BLaER1 treated with 17β-estradiol and CSF1 and Interleukin-3, amounts not matched to agents 10 nM and 100 nM (cell line): Measurements from ENCODE around the gene RAB40B.

Experiments used
- H3K27ac ChIP-seq, 11 experiments: shearing (Covaris generic); formaldehyde crosslinking; 2 replicates each; pipeline ENCODE4 v1.8.1; 2022
- H3K27me3 ChIP-seq, 11 experiments: shearing (Covaris generic); formaldehyde crosslinking; 2 replicates each; pipeline ENCODE4 v1.8.1; 2022
- H3K36me3 ChIP-seq, 11 experiments: shearing (Covaris generic); formaldehyde crosslinking; 2 replicates each; pipeline ENCODE4 v1.8.1; 2022
- H3K4me1 ChIP-seq, 10 experiments: shearing (Covaris generic); formaldehyde crosslinking; 2 replicates each; pipeline ENCODE4 v1.8.1; 2022
- H3K4me2 ChIP-seq, 11 experiments: shearing (Covaris generic); formaldehyde crosslinking; 2 replicates each; pipeline ENCODE4 v1.8.1; 2022
- H3K4me3 ChIP-seq, 10 experiments: shearing (Covaris generic); formaldehyde crosslinking; 2 replicates each; pipeline ENCODE4 v1.8.1; 2022
- H3K9ac ChIP-seq, 11 experiments: shearing (Covaris generic); formaldehyde crosslinking; 2 replicates each; pipeline ENCODE4 v1.8.1; 2022
- H3K9me3 ChIP-seq, 11 experiments: shearing (Covaris generic); formaldehyde crosslinking; replicated peaks in 1 of 11; 2 replicates each; pipeline ENCODE4 v1.8.1; 2022
- H4K20me1 ChIP-seq, 11 experiments: shearing (Covaris generic); formaldehyde crosslinking; 2 replicates each; pipeline ENCODE4 v1.8.1; 2022
- Cebpa-rat ChIP-seq, 11 experiments: shearing (Covaris generic); IDR thresholded peaks; 2 replicates each; pipeline ENCODE4 v1.8.1; 2022

Gene RAB40B

GRCh38 chr17:82662711-82663261 is 35.7 kb downstream of the RAB40B start:
- no peak overlapping the region for H3K27ac ChIP-seq
- peaks cover 5 to 55% (median 46%) of the 10 kb centered on the region in 10 experiments; a peak in 18 of 20 replicates for H3K4me1 ChIP-seq
- H3K4me2 ChIP-seq, result peak overlapping the region in 8 of 11 experiments; percentile 40 to 65 (median 60); a peak in 14 of 22 replicates
- no peaks in the 10 kb centered on the region for H3K9me3 ChIP-seq
- TF ChIP-seq Cebpa-rat (IDR thresholded peaks at IDR 0.05), result no peak
- peaks cover 0 to 22% (median 7%) of the 10 kb centered on the region in 11 experiments; a peak in 12 of 22 replicates for H3K27me3 ChIP-seq
- H4K20me1 ChIP-seq, result peaks cover 0 to 30% (median 0%) of the 10 kb centered on the region in 11 experiments; a peak in 4 of 22 replicates
- peaks cover 0 to 5% (median 0%) of the 10 kb centered on the region in 11 experiments; a peak in 2 of 22 replicates for H3K36me3 ChIP-seq
- no peak overlapping the region for H3K9ac ChIP-seq
- H3K4me3 ChIP-seq, result no peak overlapping the region

GRCh38 chr17:82661717-82662683 is 36.5 kb downstream of the RAB40B start:
- Histone ChIP-seq H3K9me3 (no peaks in the 10 kb centered on the region), H3K4me3 (no peak overlapping the region), H3K9ac (no peak overlapping the region), H3K4me2 (peak overlapping the region in 8 of 11 experiments; percentile 36 to 64 (median 60); a peak in 17 of 22 replicates), H3K36me3 (peaks cover 0 to 5% (median 0%) of the 10 kb centered on the region in 11 experiments; a peak in 2 of 22 replicates), H4K20me1 (peaks cover 0 to 24% (median 0%) of the 10 kb centered on the region in 11 experiments; a peak in 4 of 22 replicates), H3K27ac (no peak overlapping the region), H3K27me3 (peaks cover 0 to 22% (median 7%) of the 10 kb centered on the region in 11 experiments; a peak in 12 of 22 replicates), H3K4me1 (peaks cover 0 to 47% (median 38%) of the 10 kb centered on the region in 10 experiments; a peak in 16 of 20 replicates)
- TF ChIP-seq Cebpa-rat (IDR thresholded peaks at IDR 0.05), result no peak

- Histone ChIP-seq H3K27ac (no peak overlapping the region), H3K4me2 (no peak overlapping the region), H3K9ac (no peak overlapping the region), H3K9me3 (no peaks in the 10 kb centered on the region), H3K36me3 (peaks cover 0 to 5% (median 0%) of the 10 kb centered on the region in 11 experiments; a peak in 2 of 22 replicates), H3K4me1 (peaks cover 10 to 53% (median 46%) of the 10 kb centered on the region in 10 experiments), H4K20me1 (peaks cover 0 to 22% (median 0%) of the 10 kb centered on the region in 11 experiments; a peak in 4 of 22 replicates), H3K27me3 (peaks cover 0 to 22% (median 7%) of the 10 kb centered on the region in 11 experiments; a peak in 12 of 22 replicates), H3K4me3 (no peak overlapping the region)
- TF ChIP-seq Cebpa-rat (IDR thresholded peaks at IDR 0.05), result no peak
Observed at GRCh38 chr17:82659886-82660285, 38.6 kb downstream of the RAB40B start.

- TF ChIP-seq Cebpa-rat (IDR thresholded peaks at IDR 0.05), result no peak
- H3K27ac ChIP-seq, result no peak overlapping the region
- H3K36me3 ChIP-seq, result peaks cover 0 to 5% (median 0%) of the 10 kb centered on the region in 11 experiments; a peak in 2 of 22 replicates
- peaks cover 0 to 22% (median 7%) of the 10 kb centered on the region in 11 experiments; a peak in 12 of 22 replicates for H3K27me3 ChIP-seq
- no peak overlapping the region for H3K9ac ChIP-seq
- no peaks in the 10 kb centered on the region for H3K9me3 ChIP-seq
- peaks cover 20 to 53% (median 46%) of the 10 kb centered on the region in 10 experiments for H3K4me1 ChIP-seq
- H3K4me3 ChIP-seq, result no peak overlapping the region
- H3K4me2 ChIP-seq, result no peak overlapping the region
- H4K20me1 ChIP-seq, result peaks cover 0 to 17% (median 0%) of the 10 kb centered on the region in 11 experiments; a peak in 3 of 22 replicates
Observed at GRCh38 chr17:82658796-82659452, 39.6 kb downstream of the RAB40B start.

GRCh38 chr17:82658331-82658730 is 40.2 kb downstream of the RAB40B start:
- TF ChIP-seq Cebpa-rat (IDR thresholded peaks at IDR 0.05), result no peak
- H4K20me1 ChIP-seq, result peaks cover 0 to 14% (median 0%) of the 10 kb centered on the region in 11 experiments; a peak in 3 of 22 replicates
- H3K36me3 ChIP-seq, result peaks cover 0 to 5% (median 0%) of the 10 kb centered on the region in 11 experiments; a peak in 2 of 22 replicates
- H3K4me2 ChIP-seq, result no peak overlapping the region
- peaks cover 0 to 16% (median 3%) of the 10 kb centered on the region in 11 experiments; a peak in 12 of 22 replicates for H3K27me3 ChIP-seq
- no peak overlapping the region for H3K9ac ChIP-seq
- H3K27ac ChIP-seq, result no peak overlapping the region
- H3K4me3 ChIP-seq, result no peak overlapping the region
- no peaks in the 10 kb centered on the region for H3K9me3 ChIP-seq
- peaks cover 24 to 53% (median 46%) of the 10 kb centered on the region in 10 experiments for H3K4me1 ChIP-seq

- Histone ChIP-seq H4K20me1 (peaks cover 0 to 10% (median 0%) of the 10 kb centered on the region in 11 experiments; a peak in 3 of 22 replicates), H3K27me3 (peaks cover 0 to 12% (median 0%) of the 10 kb centered on the region in 11 experiments; a peak in 9 of 22 replicates), H3K9ac (no peak overlapping the region), H3K9me3 (no peaks in the 10 kb centered on the region), H3K4me2 (no peak overlapping the region), H3K36me3 (peaks cover 0 to 5% (median 0%) of the 10 kb centered on the region in 11 experiments; a peak in 2 of 22 replicates), H3K4me1 (peaks cover 24 to 52% (median 46%) of the 10 kb centered on the region in 10 experiments), H3K4me3 (no peak overlapping the region), H3K27ac (no peak overlapping the region)
- TF ChIP-seq Cebpa-rat (IDR thresholded peaks at IDR 0.05), result no peak
Observed at GRCh38 chr17:82657926-82658325, 40.6 kb downstream of the RAB40B start.

- Histone ChIP-seq H3K4me1 (peaks cover 22 to 35% (median 31%) of the 10 kb centered on the region in 10 experiments), H3K36me3 (peaks cover 0 to 5% (median 0%) of the 10 kb centered on the region in 11 experiments; a peak in 2 of 22 replicates), H3K27me3 (no peaks in the 10 kb centered on the region), H3K9ac (no peak overlapping the region), H3K9me3 (no peaks in the 10 kb centered on the region), H3K4me2 (peak overlapping the region in 3 of 11 experiments; percentile 82 to 85 (median 82); a peak in 2 of 22 replicates), H3K27ac (peak overlapping the region in 4 of 11 experiments; percentile 1 to 69 (median 60); a peak in 4 of 22 replicates), H4K20me1 (no peaks in the 10 kb centered on the region), H3K4me3 (no peak overlapping the region)
- no peak for TF ChIP-seq Cebpa-rat (IDR thresholded peaks at IDR 0.05)
Observed at GRCh38 chr17:82656266-82656665, 42.2 kb downstream of the RAB40B start.

- H3K4me1 ChIP-seq, result peaks cover 22 to 34% (median 31%) of the 10 kb centered on the region in 10 experiments
- H3K4me3 ChIP-seq, result peak overlapping the region in 4 of 10 experiments; percentile 1 to 36 (median 12); a peak in 3 of 20 replicates
- peaks cover 0 to 5% (median 0%) of the 10 kb centered on the region in 11 experiments; a peak in 2 of 22 replicates for H3K36me3 ChIP-seq
- no peak; a peak in 1 of 22 replicates for TF ChIP-seq Cebpa-rat (IDR thresholded peaks at IDR 0.05)
- no peaks in the 10 kb centered on the region for H3K27me3 ChIP-seq
- H3K4me2 ChIP-seq, result peak overlapping the region; percentile 66 to 90 (median 82)
- H3K27ac ChIP-seq, result peak overlapping the region; percentile 55 to 79 (median 71)
- H3K9ac ChIP-seq, result peak overlapping the region; percentile 50 to 78 (median 70); a peak in 21 of 22 replicates
- no peaks in the 10 kb centered on the region for H4K20me1 ChIP-seq
- no peaks in the 10 kb centered on the region for H3K9me3 ChIP-seq
Observed at GRCh38 chr17:82655523-82655922, 43.0 kb downstream of the RAB40B start.
